Stimulated activated CD4-positive, alpha-beta T cell treated with anti-CD3 and anti-CD28 coated beads, Interleukin-4, amount 100 ng/mL, for 24 hours (primary cell): ENCODE data around the gene SOWAHB.

Source experiments
- DNase-seq: peaks from one replicate; pipeline ENCODE4 v3.0.0-alpha.2; 2020

Gene SOWAHB

GRCh38 chr4:76897536-76898384 is at the start of gene SOWAHB:
SOWAHB (minus strand) TSS chr4:76898144; CDS start chr4:76897849, 295 bp downstream.
- DNase-seq, result peak; percentile 10

- no peak for DNase-seq
Measured at GRCh38 chr4:76947369-76947768, 49.4 kb upstream of the SOWAHB start.

GRCh38 chr4:76943790-76944189 is 45.8 kb upstream of the SOWAHB start:
- DNase-seq, result no peak

GRCh38 chr4:76943129-76943620 is 45.2 kb upstream of the SOWAHB start:
- DNase-seq, result no peak

GRCh38 chr4:76939184-76939583 is 41.2 kb upstream of the SOWAHB start:
- no peak for DNase-seq

- DNase-seq, result no peak
Measured at GRCh38 chr4:76931576-76932276, 33.8 kb upstream of the SOWAHB start.

- DNase-seq, result no peak
Measured at GRCh38 chr4:76931087-76931486, 33.1 kb upstream of the SOWAHB start.

GRCh38 chr4:76930685-76931084 is 32.7 kb upstream of the SOWAHB start:
- DNase-seq, result no peak

- DNase-seq, result no peak
Measured at GRCh38 chr4:76926841-76927240, 28.9 kb upstream of the SOWAHB start.

- no peak for DNase-seq
Measured at GRCh38 chr4:76923619-76924357, 25.8 kb upstream of the SOWAHB start.

GRCh38 chr4:76920715-76921114 is 22.8 kb upstream of the SOWAHB start:
- no peak for DNase-seq

- no peak for DNase-seq
Measured at GRCh38 chr4:76909711-76910110, 11.8 kb upstream of the SOWAHB start.

- DNase-seq, result no peak
Measured at GRCh38 chr4:76905521-76905920, 7.6 kb upstream of the SOWAHB start.

GRCh38 chr4:76904646-76905190 is 6.8 kb upstream of the SOWAHB start:
- no peak for DNase-seq

GRCh38 chr4:76902233-76902890 is 4.4 kb upstream of the SOWAHB start:
- no peak for DNase-seq

- DNase-seq, result no peak
Measured at GRCh38 chr4:76898949-76899645, 1.2 kb upstream of the SOWAHB start.

- no peak for DNase-seq
Measured at GRCh38 chr4:76898385-76898692, 395 bp upstream of the SOWAHB start.

- DNase-seq, result peak; percentile 10
Measured at GRCh38 chr4:76896614-76897535, 1.1 kb downstream of the SOWAHB start.

- DNase-seq, result no peak
Measured at GRCh38 chr4:76896048-76896447, 1.9 kb downstream of the SOWAHB start.

GRCh38 chr4:76895619-76896018 is 2.3 kb downstream of the SOWAHB start:
- DNase-seq, result no peak
